Activated naive CD4-positive, alpha-beta T cell treated with Interleukin-2 at 50 U/mL for 16 hours (primary cell): ENCODE results near the gene DNAJC5.
A peak's percentile ranks its signal among the peaks of the same experiment; 100 is the strongest.
"Not testable (repeated sequence)": the region's sequence is repeated elsewhere in the genome, so short reads cannot be mapped to it uniquely, and the experiment has no call there.

Source experiments
- DNase-seq: peaks from one replicate; pipeline ENCODE4 v3.0.0-alpha.2; 2020

The DNAJC5 gene

DNA sequence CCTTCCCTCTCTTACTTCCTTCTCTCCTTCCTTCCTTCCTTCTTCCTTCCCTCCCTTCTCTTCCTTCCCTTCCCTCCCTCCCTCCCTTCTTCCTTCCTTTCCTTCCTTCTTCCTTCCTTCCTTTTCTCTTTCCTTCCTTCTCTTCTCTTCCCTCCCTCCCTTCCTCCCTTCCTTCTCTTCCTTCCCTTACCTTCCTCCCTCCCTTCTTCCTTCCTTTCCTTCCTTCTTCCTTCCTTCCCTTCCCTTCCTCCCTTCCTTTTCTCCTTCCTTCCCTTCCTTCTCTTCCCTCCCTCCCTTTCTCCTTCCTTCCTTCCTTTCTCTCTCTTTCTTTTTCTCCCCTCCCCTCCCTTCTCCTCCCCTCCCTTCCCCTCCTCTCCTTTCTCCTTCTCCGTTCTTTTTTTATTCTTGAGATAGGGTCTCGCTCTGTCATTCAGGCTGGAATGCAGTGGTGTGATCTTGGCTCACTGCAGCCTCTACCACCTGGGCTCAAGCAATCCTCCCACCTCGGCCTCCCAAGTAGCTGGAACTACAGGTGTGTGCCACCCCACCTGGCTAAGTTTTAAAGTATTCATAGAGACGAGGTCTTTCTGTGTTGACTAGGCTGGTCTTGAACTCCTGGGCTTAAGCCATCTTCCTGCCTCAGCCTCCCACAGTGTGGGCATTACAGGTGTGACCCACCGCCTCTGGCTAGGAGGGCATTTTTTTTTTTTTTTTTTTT is 75.9 kb downstream of the DNAJC5 start:
- DNase-seq, result no peak

DNA sequence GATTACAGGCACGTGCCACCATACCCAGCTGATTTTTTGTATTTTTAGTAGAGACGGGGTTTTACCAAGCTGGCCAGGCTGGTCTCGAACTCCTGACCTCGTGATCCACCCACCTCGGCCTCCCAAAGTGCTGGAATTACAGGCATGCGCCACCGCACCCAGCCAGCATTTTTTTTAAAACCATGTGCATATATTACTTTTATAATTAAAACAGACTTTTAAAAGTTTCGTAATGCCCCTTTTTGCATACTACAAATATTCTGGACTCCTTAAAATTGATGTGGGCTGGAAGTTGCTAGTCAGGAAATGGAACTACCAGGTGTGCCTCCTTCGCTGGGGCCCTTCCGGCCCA is 77.0 kb downstream of the DNAJC5 start:
- DNase-seq, result not testable (repeated sequence)

DNA sequence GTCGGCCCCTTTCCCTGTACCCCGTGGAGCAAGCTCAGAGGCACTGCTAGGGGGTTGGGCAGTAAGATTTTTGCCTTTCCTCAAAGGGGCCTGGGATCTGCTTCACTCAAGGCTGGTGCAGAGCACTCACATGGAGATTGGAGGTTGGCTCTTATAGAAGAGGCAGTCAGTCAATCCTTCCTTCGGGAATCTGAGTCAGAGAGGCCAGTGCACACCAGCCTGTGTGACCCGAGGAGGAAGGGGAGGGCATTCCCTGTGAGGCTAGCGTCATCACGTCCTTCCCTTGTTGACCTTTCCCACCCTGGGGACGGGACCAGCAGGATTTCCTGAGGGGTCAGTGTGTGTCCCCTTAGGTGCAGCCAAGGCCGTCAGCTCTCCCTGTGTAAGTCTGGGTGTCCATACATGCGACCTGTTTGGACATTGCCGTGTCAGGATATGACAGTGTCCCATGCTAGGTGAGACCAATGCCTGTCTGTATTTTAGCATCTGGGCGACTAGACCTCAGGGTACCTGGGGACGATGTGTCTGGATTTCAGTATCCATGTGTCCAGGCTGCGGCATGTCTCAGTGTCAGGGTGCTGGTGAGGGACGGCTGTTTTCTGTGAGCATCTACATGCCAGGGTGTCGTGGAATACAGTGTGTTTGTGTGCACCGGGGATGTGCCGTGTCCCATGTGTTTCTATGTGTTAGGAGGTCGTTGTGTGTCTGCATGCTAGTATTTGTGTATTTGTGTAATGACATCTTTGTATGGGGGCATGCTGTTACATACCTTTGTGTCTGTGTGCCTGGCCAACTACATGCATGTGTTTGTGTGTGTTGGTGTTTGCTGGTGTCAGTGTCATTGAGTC is 77.6 kb downstream of the DNAJC5 start:
- DNase-seq, result no peak

DNA sequence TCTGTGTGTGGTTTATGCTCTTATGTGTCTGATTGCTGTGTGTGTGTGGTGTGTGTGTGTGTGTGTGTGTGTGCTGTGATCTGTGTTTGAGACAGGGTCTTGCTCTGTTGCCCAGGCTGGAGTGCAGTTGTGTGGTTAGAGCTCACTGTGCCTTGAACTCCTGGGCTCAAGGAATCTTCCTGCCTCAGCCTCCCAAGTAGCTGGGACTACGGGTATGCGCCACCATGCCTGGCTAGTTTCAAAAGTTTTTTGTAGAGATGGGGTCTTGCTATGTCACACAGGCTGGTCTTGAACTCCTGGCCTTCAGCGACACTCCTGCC is 78.2 kb downstream of the DNAJC5 start:
- no peak for DNase-seq

DNA sequence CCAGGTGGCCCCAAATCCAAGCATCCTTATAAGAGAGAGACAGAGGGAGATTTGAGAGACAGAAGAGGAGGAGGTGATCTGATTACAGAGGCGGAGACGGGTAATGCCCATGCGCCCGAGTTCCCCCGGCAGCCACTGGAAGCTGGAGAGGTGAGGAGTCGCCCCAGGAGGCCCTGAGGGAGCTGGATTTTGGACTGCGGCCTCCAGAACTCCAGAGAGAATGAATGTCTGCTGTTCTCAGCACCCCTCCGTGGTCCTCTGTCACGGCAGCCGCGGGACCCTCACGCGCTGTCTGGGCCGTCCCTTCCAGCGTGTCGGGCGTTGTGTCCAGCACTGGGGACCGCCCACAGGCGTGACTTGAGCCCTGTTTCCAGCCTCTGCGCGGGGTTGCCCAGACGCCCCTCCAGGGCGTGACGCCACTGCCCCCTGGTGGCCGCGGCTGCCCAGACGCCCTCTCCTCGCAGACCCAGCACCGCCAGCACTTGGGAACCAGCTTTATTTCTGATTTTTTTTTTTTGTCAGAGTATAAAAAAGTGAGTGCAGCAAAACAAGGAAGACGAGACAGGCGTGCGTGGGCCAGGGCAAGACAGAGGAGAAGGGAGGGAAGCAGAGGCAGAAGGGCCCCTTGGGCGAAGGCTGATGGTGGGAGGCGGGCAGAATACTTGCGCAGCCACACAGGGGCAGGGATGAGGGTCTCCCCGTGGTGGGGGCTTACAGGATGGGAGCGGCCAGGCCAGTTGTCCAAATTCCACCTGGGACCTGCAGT is 78.9 kb downstream of the DNAJC5 start:
- DNase-seq, result peak; percentile 79

DNA sequence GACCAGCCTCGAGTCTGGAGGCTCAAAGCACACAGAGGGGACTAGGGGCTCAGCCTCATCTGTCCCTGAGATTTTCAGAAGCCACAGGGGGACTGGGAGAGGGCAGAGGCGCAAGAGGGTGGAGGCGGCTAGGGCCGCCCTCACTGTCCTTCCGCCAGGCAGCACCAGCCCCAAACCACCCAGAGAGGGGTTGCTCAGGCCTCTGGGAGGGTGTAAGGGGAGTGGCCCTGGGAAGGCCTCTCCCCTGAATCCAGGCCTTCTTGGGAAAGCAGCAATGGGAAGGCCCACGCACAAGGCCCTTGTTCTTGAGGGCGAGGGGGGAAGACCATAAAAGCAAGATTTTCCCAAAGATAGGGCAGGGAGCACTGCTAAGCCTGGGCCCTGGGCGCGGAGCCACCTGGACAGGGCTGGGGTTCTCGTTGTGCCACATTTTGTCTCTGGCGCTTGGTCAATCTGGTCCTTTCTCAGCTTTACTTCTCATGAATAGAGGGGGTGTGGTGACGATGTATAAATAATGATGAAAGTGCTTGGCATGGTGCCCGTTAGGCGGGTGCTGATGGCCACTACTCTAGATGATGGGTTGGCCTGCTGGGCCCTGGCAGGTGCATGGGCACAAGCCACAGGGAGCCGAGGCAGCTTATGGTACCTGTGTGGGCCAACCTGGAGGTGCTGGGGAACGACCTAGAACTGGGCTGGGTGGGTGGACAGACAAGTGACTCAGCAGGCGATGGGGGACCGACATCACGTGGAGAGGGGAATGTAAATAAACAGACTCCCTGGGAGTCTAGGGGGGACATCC is 79.7 kb downstream of the DNAJC5 start:
- no peak for DNase-seq

DNA sequence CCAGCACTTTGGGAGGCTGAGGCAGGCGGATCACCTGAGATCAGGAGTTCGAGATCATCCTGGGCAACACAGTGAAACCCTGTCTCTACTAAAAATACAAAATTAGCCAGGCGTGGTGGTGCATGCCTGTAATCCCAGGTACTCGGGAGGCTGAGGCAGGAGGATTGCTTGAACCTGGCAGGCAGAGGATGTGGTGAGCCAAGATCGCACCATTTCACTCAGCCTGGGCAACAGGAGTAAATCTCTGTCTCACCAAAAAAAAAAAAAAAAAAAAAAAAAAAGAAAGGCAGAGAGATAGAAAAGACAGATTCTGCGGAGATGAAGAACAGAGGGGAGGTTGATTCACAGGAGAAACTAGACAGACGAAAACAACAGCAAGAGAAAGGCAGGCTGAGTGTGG is 81.6 kb downstream of the DNAJC5 start:
- DNase-seq, result not testable (repeated sequence)

DNA sequence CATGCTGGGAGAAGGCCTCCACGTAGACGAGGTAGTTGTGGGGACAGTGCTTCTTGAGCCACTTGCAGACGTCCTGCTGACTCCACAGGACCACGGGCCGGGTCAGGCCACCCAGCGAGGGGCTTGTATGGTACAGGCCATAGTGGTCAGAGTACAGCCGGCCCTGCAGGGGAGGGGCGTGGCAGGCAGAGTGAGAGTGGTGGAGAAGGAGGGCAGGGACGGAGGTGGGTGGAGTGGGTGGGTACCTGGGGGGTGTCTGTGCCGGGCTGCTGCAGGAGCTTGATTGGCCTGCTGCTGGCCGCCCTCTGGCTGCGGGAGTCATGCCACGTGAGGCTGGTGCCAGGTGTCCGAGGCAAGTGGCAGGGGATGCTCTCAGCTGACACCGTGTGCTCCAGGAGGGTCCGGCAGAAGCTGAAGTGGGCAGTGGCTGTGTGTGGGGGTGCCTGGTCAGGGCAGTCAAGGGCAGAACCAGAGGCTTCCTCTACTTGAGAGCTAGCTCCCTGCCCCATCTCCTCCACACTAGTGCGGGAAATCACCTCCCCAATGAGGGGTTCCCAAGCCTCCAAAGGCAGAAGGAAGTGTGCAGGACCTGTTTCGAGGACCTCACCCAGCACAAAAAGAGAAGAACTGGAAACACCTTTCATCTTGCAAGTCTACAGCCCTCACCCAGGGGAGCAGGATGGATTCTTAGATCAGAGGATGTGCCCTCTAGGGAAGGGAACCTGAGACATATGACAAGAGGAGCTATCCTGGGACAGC is 82.2 kb downstream of the DNAJC5 start:
- no peak for DNase-seq

DNA sequence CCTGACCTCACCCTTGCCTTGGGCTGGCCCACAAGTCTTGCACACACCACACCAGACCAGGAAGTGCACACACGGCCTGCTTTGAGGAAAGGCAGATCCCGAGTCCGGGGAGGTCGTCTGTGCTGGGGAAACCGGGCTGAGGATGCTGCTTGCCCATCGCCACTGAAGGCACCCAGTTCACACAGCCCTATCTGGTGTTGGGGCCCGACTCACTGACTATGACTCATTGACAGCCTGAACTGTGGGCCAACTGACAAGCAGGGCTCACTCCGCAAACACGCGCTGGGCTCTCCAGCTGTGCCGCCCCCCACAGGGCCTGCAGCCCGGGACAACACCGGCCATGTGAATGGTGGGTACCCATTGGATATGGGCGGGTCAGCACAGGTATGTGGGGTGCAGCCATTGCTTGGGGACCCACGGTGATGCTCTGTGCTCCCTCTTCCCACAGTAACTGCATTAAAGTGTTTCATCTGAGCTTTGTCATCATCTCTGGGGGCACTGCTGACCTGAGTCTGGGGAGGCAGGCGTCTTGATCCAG is 82.9 kb downstream of the DNAJC5 start:
- peak; percentile 66 for DNase-seq

DNA sequence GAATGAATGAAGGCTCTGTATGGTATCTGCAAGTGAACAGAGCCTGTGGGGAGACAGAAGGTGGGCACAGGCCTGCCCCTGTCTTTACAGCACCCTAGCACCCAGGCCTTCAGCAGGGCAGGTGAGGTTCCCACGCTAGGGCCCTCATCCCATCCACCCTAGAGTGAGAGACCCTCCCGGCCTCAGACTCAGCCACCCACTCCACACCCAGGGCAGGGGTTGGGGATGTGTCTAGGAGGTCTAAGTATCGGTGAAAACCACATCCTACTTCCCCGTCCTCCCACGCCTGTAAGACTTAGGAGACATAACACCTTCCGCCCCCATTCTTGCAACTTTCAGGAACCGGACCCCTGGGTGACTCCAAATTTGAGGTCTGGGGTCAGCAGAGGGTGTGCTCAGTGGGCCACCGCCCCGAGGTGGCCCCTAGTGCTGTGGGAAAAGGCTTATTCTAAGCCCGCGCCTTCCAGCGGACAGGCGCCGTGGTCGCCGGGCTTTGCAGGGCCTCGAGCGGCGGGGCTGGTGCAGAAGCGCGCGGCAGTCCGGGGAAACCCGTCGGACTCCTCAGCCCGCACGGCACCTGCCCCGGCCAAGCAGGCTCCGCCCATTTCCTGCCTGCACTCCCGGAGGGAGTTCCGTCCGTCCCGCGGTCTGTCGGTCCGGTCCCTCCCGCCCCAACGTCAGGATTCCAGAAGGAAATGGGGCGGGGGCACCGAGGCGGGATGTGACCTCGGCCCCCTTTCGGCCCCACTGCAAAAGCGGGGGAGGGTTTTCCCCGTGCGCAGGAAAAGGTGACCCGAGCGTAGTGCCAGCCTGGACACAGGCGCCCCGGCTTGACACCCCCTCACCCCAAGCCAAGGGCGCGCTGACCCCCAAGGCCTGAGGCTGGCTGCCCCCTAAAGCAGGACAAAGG is 83.6 kb downstream of the DNAJC5 start:
- peak; percentile 62 for DNase-seq

DNA sequence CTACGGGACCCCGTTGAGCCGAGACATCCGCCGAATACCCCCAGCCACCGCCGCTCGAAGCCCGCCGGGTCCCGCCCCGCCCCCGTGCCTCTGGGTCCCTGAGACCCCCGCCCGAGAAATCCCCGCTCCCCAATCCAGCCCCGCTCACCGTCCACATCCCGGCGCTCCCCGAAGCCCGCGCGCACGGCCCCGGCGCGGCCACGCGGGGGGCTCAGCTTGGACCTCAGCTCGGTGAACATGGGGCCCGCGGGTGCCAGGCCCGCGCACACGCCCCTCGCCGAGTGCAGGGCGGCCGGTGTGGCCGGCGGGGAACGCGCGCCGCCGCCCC is 84.3 kb downstream of the DNAJC5 start:
- DNase-seq, result no peak

DNA sequence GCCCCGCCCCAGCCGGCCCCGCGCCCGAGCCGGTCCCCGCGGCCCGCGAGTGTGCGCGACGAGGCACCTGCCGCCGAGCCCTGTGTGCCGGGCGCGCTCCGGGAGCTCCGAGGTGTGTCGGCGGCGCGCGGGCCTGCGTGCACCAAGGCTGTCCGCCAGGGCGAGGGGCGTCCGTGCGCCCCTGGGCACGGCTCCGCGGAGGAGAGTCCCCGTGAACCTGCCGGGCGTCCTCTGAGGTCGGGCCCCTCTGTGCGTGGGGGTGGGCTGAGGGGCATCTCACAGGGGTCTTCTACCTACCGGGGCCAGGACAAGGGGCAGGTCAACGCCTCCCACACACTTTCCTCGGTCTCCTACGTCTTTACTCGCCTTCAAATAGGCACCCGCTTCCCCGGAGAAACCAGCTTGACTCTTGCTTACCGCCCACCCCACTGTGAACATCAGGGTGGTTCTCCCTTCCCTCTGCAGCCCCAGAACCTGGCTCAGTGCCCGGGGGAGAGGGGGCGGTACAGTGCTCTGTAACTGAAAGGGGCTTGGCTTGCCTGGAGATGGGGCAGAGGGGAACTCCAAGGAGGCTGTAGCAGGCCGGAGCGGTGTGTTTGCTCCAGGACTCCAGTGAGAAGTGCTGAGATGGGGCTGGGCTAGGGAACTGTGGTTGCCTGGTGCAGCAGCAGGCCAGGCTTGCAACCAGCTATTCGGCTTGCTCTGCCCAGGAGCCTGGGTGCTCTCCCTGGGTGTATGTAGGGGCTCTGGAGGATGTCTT is 84.8 kb downstream of the DNAJC5 start, which contains the start of gene SAMD10:
Gene SAMD10, minus strand, starts transcription at position 86 of the 760 bp plus-strand sequence. CDS start 175 bp downstream, outside the sequence.
- peak; percentile 83 for DNase-seq

DNA sequence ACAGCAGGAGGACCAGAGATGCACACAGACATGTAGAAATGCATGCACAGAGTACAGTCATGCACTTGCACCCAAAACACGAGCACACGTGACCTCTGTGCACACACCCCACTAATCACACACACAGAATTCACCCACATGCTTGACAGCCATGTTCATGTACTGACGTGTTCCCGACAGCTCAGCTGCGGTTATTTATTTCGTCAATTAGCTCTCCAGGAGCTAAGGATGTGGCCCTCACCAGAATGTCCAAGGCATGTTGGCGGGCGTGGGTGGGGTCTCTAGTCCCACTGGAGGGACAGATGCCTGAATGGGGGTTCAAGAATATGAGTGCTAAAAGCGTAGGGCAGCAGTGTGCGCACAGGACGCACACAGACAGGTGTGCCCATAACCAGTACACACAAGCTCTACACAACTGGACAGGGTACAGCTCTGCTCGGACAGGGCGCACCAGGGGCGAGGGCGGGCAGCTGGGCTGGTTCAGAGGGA is 85.4 kb downstream of the DNAJC5 start:
- DNase-seq, result peak; percentile 41

DNA sequence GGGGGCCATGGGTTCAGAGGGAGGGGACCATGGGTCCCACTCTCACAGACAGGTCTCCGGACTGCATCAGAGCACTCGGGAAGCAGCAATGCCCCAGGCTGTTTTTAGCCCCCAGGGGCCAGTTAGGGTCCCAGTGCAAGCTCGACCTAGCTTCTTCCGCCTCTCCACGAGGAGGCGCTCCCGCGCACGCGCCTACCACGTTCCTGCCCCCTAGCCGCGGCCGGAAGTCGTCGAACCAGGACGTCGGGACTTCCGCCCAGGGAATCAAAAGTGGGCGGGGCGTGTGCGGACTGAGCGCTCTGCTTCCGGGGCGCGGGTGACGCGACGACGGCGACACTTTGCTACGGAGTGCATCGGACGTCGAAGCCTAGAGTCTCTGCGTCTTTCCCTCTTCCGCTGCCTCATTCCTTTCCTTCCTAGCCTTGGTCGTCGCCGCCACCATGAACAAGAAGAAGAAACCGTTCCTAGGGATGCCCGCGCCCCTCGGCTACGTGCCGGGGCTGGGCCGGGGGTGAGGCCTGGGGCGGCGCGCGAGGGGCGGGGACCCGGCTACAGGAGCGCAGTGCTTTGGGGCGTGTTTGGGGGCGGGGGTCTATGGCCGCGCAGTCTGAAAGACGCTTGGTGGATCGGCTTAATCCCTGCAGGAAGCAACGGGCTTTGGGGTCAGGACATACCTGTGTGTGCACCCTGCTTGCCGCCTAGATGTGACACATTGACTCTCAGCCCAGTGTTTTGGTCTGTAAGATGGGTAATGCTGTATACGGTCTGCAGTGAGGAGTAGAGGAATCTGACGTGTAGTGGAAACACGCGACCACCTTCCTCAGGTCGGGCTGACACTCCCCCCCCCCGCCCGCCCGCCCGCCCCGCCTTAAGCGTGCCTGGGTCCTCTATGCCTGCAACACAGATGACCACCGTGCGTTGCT is 86.1 kb downstream of the DNAJC5 start, which contains the start of gene PRPF6:
Gene PRPF6, plus strand, starts transcription at position 327 of the 923 bp plus-strand sequence. Its CDS starts 114 bp downstream, at position 441.
- peak; percentile 95 for DNase-seq

DNA sequence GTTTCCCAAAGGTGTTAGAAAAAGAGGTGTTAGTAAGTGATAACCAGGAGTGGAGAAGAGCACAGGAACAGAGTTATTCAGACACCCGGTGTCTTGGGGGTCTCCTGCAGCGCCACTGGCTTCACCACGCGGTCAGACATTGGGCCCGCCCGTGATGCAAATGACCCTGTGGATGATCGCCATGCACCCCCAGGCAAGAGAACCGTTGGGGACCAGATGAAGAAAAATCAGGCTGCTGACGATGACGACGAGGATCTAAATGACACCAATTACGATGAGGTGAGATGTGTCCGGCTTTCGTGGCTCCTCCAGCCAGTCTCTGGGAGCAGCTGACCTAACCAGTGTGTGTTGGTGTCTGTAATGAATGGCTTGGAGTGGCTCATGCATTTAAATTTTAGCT is 88.0 kb downstream of the DNAJC5 start:
- DNase-seq, result no peak
